B cell (primary cell): ENCODE data around the gene TRMT6. TPM values are rescaled to one million over a fixed set of nuclear protein-coding genes. Genes with fewer than 3 reads are reported as not detected.

ENCODE experiments used
- ATAC-seq: fragments of 200-7000 bp; cut with Tn5 transposase; one replicate; pipeline ENCODE4 v1.10.0; 2021; ENCODE audit warnings: low read depth, mild to moderate bottlenecking, moderate number of reproducible peaks, moderate library complexity
- CTCF ChIA-PET: fragments of 350-600 bp; sonication (Branson Sonifier 250); formaldehyde crosslinking; loops from one replicate; lab custom pipeline; 2021; ENCODE audit warnings: antibody characterized with exemption, inconsistent platforms; lab: Charles Lee
- POLR2A ChIA-PET: fragments of 350-600 bp; sonication (Branson Sonifier 250); formaldehyde crosslinking; loops from one replicate; lab custom pipeline; 2021; ENCODE audit warnings: antibody characterized with exemption; lab: Charles Lee
- DNase-seq: peaks from one replicate; pipeline ENCODE4 v3.0.0; 2013
- H2AFZ ChIP-seq: 2 replicates; pipeline ENCODE4 v1.6.1; 2012; ENCODE audit warnings: mild to moderate bottlenecking, low read depth, low read length; ENCODE audit not compliant: insufficient read depth, poor library complexity, severe bottlenecking
- H3K27ac ChIP-seq, 2 donors: 1 replicate in 1 of 2; 2 replicates in 1 of 2; pipeline ENCODE4 v1.5.1; 2012 to 2013; ENCODE audit warnings: low read length in 2 of 2, mild to moderate bottlenecking in 2 of 2, moderate library complexity in 1 of 2
- H3K27me3 ChIP-seq, 4 experiments: fragments of 200-600 bp in 1 of 4; sonication (generic) in 1 of 4; replicated peaks in 1 of 4; 1 replicate in 2 of 4; 2 replicates in 2 of 4; pipeline versions ENCODE4 v1.6.1 to v1.7.0; 2013 to 2016; ENCODE audit warnings: low read length in 3 of 4, mild to moderate bottlenecking in 2 of 4, mixed read lengths in 1 of 4, moderate library complexity in 1 of 4; ENCODE audit not compliant: insufficient read depth in 4 of 4, control insufficient read depth in 3 of 4; ENCODE audit errors: control extremely low read depth in 1 of 4
- H3K36me3 ChIP-seq, 2 experiments: replicated peaks in 1 of 2; 1 replicate in 1 of 2; 2 replicates in 1 of 2; pipeline versions ENCODE4 v1.6.1 to v1.7.1; 2013; ENCODE audit warnings: low read length in 1 of 2; ENCODE audit not compliant: insufficient read depth in 2 of 2, control insufficient read depth in 1 of 2; ENCODE audit errors: control extremely low read depth in 1 of 2, extremely low read depth in 1 of 2
- H3K4me1 ChIP-seq, 2 donors: fragments of 200-600 bp in 1 of 2; sonication (generic) in 1 of 2; 1 replicate in 1 of 2; 2 replicates in 1 of 2; pipeline versions ENCODE4 v1.5.1 to v1.6.1; 2013 to 2017; ENCODE audit warnings: low read length in 2 of 2; ENCODE audit not compliant: control insufficient read depth in 2 of 2, insufficient read depth in 2 of 2
- H3K4me2 ChIP-seq: replicated peaks from 2 replicates; pipeline ENCODE3; 2012; ENCODE audit warnings: mild to moderate bottlenecking, low read depth, low read length; ENCODE audit not compliant: poor library complexity, severe bottlenecking
- H3K4me3 ChIP-seq, 5 experiments: fragments of 200-600 bp in 1 of 5; sonication (generic) in 1 of 5; 1 replicate in 3 of 5; 2 replicates in 2 of 5; pipeline versions ENCODE4 v1.5.1 to v1.7.0; 2011 to 2016; ENCODE audit warnings: low read length in 4 of 5, mild to moderate bottlenecking in 4 of 5, low read depth in 2 of 5, control low read depth in 1 of 5, moderate library complexity in 1 of 5; ENCODE audit not compliant: insufficient read depth in 1 of 5; ENCODE audit errors: control extremely low read depth in 1 of 5, extremely low read depth in 1 of 5
- H3K79me2 ChIP-seq: fragments of 200-600 bp; sonication (generic); one replicate; pipeline ENCODE4 v1.6.0; 2016; ENCODE audit warnings: low read length; ENCODE audit not compliant: control insufficient read depth, insufficient read depth
- H3K9ac ChIP-seq: fragments of 200-600 bp; sonication (generic); 2 replicates; pipeline ENCODE4 v1.6.1; 2017; ENCODE audit warnings: mild to moderate bottlenecking, low read length, moderate library complexity
- H3K9me3 ChIP-seq, 3 donors: one replicate each; pipeline versions ENCODE4 v1.6.1 to v1.7.1; 2013; ENCODE audit warnings: low read length in 2 of 3; ENCODE audit not compliant: control insufficient read depth in 2 of 3, insufficient read depth in 1 of 3; ENCODE audit errors: control extremely low read depth in 1 of 3
- H4K20me1 ChIP-seq: 2 replicates; pipeline ENCODE4 v1.6.0; 2012; ENCODE audit warnings: mild to moderate bottlenecking, low read length; ENCODE audit not compliant: insufficient read depth, control insufficient read depth, poor library complexity, severe bottlenecking
- H3K27ac Mint-ChIP-seq: one replicate; pipeline ENCODE4 v1.8.0; 2021; ENCODE audit warnings: mixed read lengths
- H3K27me3 Mint-ChIP-seq: one replicate; pipeline ENCODE4 v1.8.0; 2021; ENCODE audit warnings: mixed read lengths
- H3K4me1 Mint-ChIP-seq: one replicate; pipeline ENCODE4 v1.8.0; 2021; ENCODE audit warnings: mixed read lengths
- H3K4me3 Mint-ChIP-seq: one replicate; pipeline ENCODE4 v1.8.0; 2021; ENCODE audit warnings: mixed read lengths
- H3K9me3 Mint-ChIP-seq: one replicate; pipeline ENCODE4 v1.8.0; 2022; ENCODE audit warnings: mixed read lengths; ENCODE audit not compliant: insufficient read depth
- CTCF ChIP-seq: fragments of 200-600 bp; IDR thresholded peaks from one replicate; pipeline ENCODE4 v1.8.0; 2022; ENCODE audit warnings: antibody characterized with exemption, mild to moderate bottlenecking
- EZH2 ChIP-seq: IDR thresholded peaks from 2 replicates; pipeline ENCODE4 v1.6.1; 2012; ENCODE audit warnings: borderline replicate concordance, low read depth, mild to moderate bottlenecking, moderate library complexity, low read length; ENCODE audit not compliant: insufficient read depth, poor library complexity, severe bottlenecking
- WGBS: methylation state at CpG from one replicate; pipeline ENCODE4 v1.1.5; 2013; ENCODE audit warnings: missing lambda C conversion rate; ENCODE audit not compliant: insufficient coverage; 5-methylcytosine and 5-hydroxymethylcytosine counted together
- intact Hi-C: fragments of 100-400 bp; cut with micrococcal nuclease; formaldehyde crosslinking; loops from one replicate; pipeline ENCODE4 v1.10.0; 2022
- polyA plus RNA-seq: library from polyadenylated mRNA; depleted of rRNA; stranded (reverse); fragments of >200 nt; gene quantifications from 2 replicates; pipeline ENCODE4 v1.2.3, GENCODE V29; 2012
- total RNA-seq, 2 donors: library from RNA; stranded (reverse); fragments of 120-200 nt in 1 of 2; gene quantifications; 1 replicate in 1 of 2; 2 replicates in 1 of 2; pipeline versions ENCODE4 v1.2.3 to v1.2.4, GENCODE V29; 2013 to 2022

Gene TRMT6
- total and polyA plus RNA-seq, 2 donors (not counting 1 experiment from before 2014, with no cell fraction given), result 5.7 to 18.2 TPM

GRCh38 chr20:5987383-5987782, 37.0 kb upstream of the TRMT6 start:
- Histone ChIP-seq H3K27ac (no peak overlapping the region), H3K9ac (no peak overlapping the region), H3K27me3 (no peaks in the 10 kb centered on the region), H3K36me3 (peaks cover 3 to 22% of the 10 kb centered on the region in 2 experiments), H4K20me1 (no peaks in the 10 kb centered on the region), H3K9me3 (no peaks in the 10 kb centered on the region), H3K4me3 (no peak overlapping the region), H3K4me2 (no peak overlapping the region), H3K4me1 (no peaks in the 10 kb centered on the region), H2AFZ (no peak overlapping the region), H3K79me2 (no peaks in the 10 kb centered on the region)
- DNase-seq (no peak), ATAC-seq (no peak)
- intact Hi-C loops, result no loop called here
- POLR2A ChIA-PET, result no interaction called here
- WGBS, result no CpG with 5 or more reads among the region's 2 CpGs
- Mint-ChIP-seq H3K4me3 (no peak overlapping the region), H3K27me3 (no peaks in the 10 kb centered on the region), H3K27ac (no peak overlapping the region), H3K9me3 (no peaks in the 10 kb centered on the region), H3K4me1 (no peaks in the 10 kb centered on the region)
- TF ChIP-seq EZH2, result no peak
- no peak for TF ChIP-seq CTCF
- CTCF ChIA-PET, result no interaction called here

GRCh38 chr20:5980720-5981538, 30.6 kb upstream of the TRMT6 start:
- no peaks in the 10 kb centered on the region for H3K27me3 ChIP-seq
- H3K27ac ChIP-seq, result no peak overlapping the region
- peaks cover 2 to 38% of the 10 kb centered on the region in 2 experiments for H3K36me3 ChIP-seq
- no peak overlapping the region for H2AFZ ChIP-seq
- DNase-seq (no peak), ATAC-seq (no peak)
- no peak overlapping the region for H3K9ac ChIP-seq
- H3K4me1 ChIP-seq, result no peaks in the 10 kb centered on the region
- no peaks in the 10 kb centered on the region for H4K20me1 ChIP-seq
- H3K79me2 ChIP-seq, result no peaks in the 10 kb centered on the region
- H3K4me3 ChIP-seq, result no peak overlapping the region
- intact Hi-C loops, result no loop called here
- H3K27ac Mint-ChIP-seq, result no peak overlapping the region
- no peaks in the 10 kb centered on the region for H3K9me3 Mint-ChIP-seq
- no peaks in the 10 kb centered on the region for H3K4me1 Mint-ChIP-seq
- H3K9me3 ChIP-seq, result no peaks in the 10 kb centered on the region
- no peak overlapping the region for H3K4me3 Mint-ChIP-seq
- no peak for TF ChIP-seq CTCF
- TF ChIP-seq EZH2, result no peak
- H3K4me2 ChIP-seq, result no peak overlapping the region
- ChIA-PET CTCF (interaction anchor here (0.6 to 1.4 kb wide), 3 partner anchors 20 to 451 kb away, joined by 3 to 4 read pairs (median 3); no protein-coding TSS in a partner anchor), POLR2A (no interaction called here)
- 100% methylated on average over 1 of the region's 5 CpGs for WGBS
- no peaks in the 10 kb centered on the region for H3K27me3 Mint-ChIP-seq
